ENCODE measurements around the gene SPACA9. TPM values are rescaled to one million over a fixed set of nuclear protein-coding genes. Genes with fewer than 3 reads are reported as not detected.

Gene SPACA9
- total and polyA plus RNA-seq, 5 donors from 2014 or later: 0.32 to 2.2 (median 0.74) TPM

GRCh38 chr9:132842124-132843044 is 36.3 kb upstream of the SPACA9 start:
- ATAC-seq (ENCODE audit: low read depth in 2 of 2): no peak
- H3K4me3 Mint-ChIP-seq: no peak overlapping the region
- no peaks in the 10 kb centered on the region for H3K4me1 ChIP-seq (ENCODE audit: control insufficient read depth, insufficient read depth, low read length, poor library complexity, severe bottlenecking)
- H3K27me3 ChIP-seq (ENCODE audit: control insufficient read depth, insufficient read depth, low read length): no peaks in the 10 kb centered on the region
- DNase-seq: no peak
- no peak overlapping the region for H3K27ac Mint-ChIP-seq
- peaks cover 0 to under 1% (median 0%) of the 10 kb centered on the region in 4 donors for H3K4me1 Mint-ChIP-seq
- no peaks in the 10 kb centered on the region for H3K9me3 Mint-ChIP-seq
- H3K36me3 Mint-ChIP-seq: no peaks in the 10 kb centered on the region
- no peaks in the 10 kb centered on the region for H3K36me3 ChIP-seq (ENCODE audit: control insufficient read depth, insufficient read depth, low read length)
- no peaks in the 10 kb centered on the region for H3K9me3 ChIP-seq (ENCODE audit: control insufficient read depth in 2 of 2, low read length in 2 of 2)
- no peak overlapping the region for H3K27ac ChIP-seq (ENCODE audit: insufficient read depth, low read length, poor library complexity, severe bottlenecking)
- H3K4me3 ChIP-seq (ENCODE audit: low read depth, low read length): no peak overlapping the region
- H3K27me3 Mint-ChIP-seq: peaks cover 9% of the 10 kb centered on the region

- H3K36me3 Mint-ChIP-seq: no peaks in the 10 kb centered on the region
- peaks cover 0 to 27% (median 10%) of the 10 kb centered on the region in 4 donors for H3K4me1 Mint-ChIP-seq
- no peak overlapping the region for H3K4me3 ChIP-seq (ENCODE audit: low read depth, low read length)
- no peak overlapping the region for H3K27ac ChIP-seq (ENCODE audit: insufficient read depth, low read length, poor library complexity, severe bottlenecking)
- peaks cover 5% of the 10 kb centered on the region for H3K27me3 Mint-ChIP-seq
- H3K4me3 Mint-ChIP-seq: no peak overlapping the region
- H3K27me3 ChIP-seq (ENCODE audit: control insufficient read depth, insufficient read depth, low read length): no peaks in the 10 kb centered on the region
- no peaks in the 10 kb centered on the region for H3K36me3 ChIP-seq (ENCODE audit: control insufficient read depth, insufficient read depth, low read length)
- DNase-seq (no peak), ATAC-seq (ENCODE audit: low read depth in 2 of 2) (no peak)
- no peaks in the 10 kb centered on the region for H3K9me3 Mint-ChIP-seq
- no peak overlapping the region for H3K27ac Mint-ChIP-seq
- H3K9me3 ChIP-seq (ENCODE audit: control insufficient read depth in 2 of 2, low read length in 2 of 2): no peaks in the 10 kb centered on the region
- H3K4me1 ChIP-seq (ENCODE audit: control insufficient read depth, insufficient read depth, low read length, poor library complexity, severe bottlenecking): peaks cover 13% of the 10 kb centered on the region
Measured at GRCh38 chr9:132846109-132846917, 32.4 kb upstream of the SPACA9 start.

DNA sequence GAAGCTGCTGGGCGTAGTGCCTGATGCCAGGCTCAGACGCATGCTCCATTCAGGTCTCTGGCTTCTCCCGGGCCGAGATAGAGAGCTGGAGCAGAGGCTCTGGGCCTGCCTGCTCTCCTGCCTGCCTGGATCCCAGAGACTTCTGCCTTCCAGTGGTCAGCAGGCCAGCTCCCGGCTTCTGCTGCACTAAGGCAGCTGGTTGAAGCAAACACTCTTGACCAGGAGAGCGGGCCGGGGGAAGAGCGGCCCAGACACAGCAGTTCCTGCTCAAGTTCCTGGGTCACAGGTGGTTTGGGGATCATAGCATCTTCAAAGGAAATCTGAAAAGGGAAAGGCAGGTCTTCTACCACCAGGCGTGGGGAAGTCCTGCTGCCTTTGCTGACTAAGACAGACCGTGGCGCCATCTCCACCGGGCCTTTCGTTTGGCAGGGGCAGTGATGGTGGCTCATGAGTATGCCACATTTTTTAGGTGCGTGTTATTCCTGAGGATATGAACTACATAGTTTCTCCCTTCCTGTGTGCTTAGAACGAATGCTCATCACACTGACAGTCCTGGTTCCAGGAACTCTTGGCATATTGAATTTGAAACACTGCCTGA is 31.7 kb upstream of the SPACA9 start:
- no peaks in the 10 kb centered on the region for H3K36me3 ChIP-seq (ENCODE audit: control insufficient read depth, insufficient read depth, low read length)
- peaks cover 13% of the 10 kb centered on the region for H3K4me1 ChIP-seq (ENCODE audit: control insufficient read depth, insufficient read depth, low read length, poor library complexity, severe bottlenecking)
- no peak overlapping the region for H3K4me3 ChIP-seq (ENCODE audit: low read depth, low read length)
- peaks cover 0 to 28% (median 10%) of the 10 kb centered on the region in 4 donors for H3K4me1 Mint-ChIP-seq
- no peak overlapping the region for H3K27ac Mint-ChIP-seq
- H3K27me3 ChIP-seq (ENCODE audit: control insufficient read depth, insufficient read depth, low read length): no peaks in the 10 kb centered on the region
- ATAC-seq (ENCODE audit: low read depth in 2 of 2): no peak
- H3K36me3 Mint-ChIP-seq: no peaks in the 10 kb centered on the region
- H3K9me3 Mint-ChIP-seq: no peaks in the 10 kb centered on the region
- no peaks in the 10 kb centered on the region for H3K9me3 ChIP-seq (ENCODE audit: control insufficient read depth in 2 of 2, low read length in 2 of 2)
- no peak overlapping the region for H3K4me3 Mint-ChIP-seq
- H3K27ac ChIP-seq (ENCODE audit: insufficient read depth, low read length, poor library complexity, severe bottlenecking): no peak overlapping the region
- no peaks in the 10 kb centered on the region for H3K27me3 Mint-ChIP-seq
- no peak for DNase-seq

DNA sequence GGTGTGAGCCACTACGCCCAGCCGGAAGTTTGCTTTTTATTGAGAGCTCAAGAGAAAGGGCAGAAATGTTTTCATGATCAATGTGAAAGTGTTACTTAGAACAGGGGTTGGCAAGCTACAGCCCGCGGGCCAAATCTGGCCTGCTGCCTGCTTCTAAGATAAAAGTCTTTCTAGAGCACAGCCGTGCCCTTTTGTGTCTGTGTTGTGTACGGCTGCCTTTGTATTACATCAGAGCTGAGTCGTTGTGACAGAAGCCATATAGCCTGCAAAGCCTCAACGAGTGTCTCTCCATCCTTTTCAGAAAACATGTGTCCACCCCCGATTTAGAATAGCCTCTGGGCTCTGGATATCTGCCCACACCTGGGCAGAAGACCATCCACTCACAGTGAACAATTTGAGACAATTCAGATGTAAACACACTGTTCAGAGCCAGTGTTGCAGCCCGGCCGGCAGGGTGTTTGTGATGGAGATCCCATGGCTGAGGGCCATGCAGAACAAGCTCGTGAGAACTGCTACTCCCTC is 29.5 kb upstream of the SPACA9 start:
- Mint-ChIP-seq H3K4me1 (peaks cover 0 to 28% (median 10%) of the 10 kb centered on the region in 4 donors), H3K9me3 (no peaks in the 10 kb centered on the region), H3K27me3 (peaks cover 5% of the 10 kb centered on the region), H3K27ac (peak overlapping the region; percentile 91 to 95 (median 93)), H3K4me3 (peak overlapping the region; percentile 54 to 88 (median 74)), H3K36me3 (no peaks in the 10 kb centered on the region)
- DNase-seq (peak in 2 of 3 donors; percentile 25 to 79), ATAC-seq (ENCODE audit: low read depth in 2 of 2) (peak; percentile 39 to 46)
- no peaks in the 10 kb centered on the region for H3K9me3 ChIP-seq (ENCODE audit: control insufficient read depth in 2 of 2, low read length in 2 of 2)
- H3K4me3 ChIP-seq (ENCODE audit: low read depth, low read length): peak overlapping the region; percentile 60
- H3K27ac ChIP-seq (ENCODE audit: insufficient read depth, low read length, poor library complexity, severe bottlenecking): peak overlapping the region; percentile 55
- H3K36me3 ChIP-seq (ENCODE audit: control insufficient read depth, insufficient read depth, low read length): no peaks in the 10 kb centered on the region
- no peaks in the 10 kb centered on the region for H3K27me3 ChIP-seq (ENCODE audit: control insufficient read depth, insufficient read depth, low read length)
- peaks cover 13% of the 10 kb centered on the region for H3K4me1 ChIP-seq (ENCODE audit: control insufficient read depth, insufficient read depth, low read length, poor library complexity, severe bottlenecking)

DNA sequence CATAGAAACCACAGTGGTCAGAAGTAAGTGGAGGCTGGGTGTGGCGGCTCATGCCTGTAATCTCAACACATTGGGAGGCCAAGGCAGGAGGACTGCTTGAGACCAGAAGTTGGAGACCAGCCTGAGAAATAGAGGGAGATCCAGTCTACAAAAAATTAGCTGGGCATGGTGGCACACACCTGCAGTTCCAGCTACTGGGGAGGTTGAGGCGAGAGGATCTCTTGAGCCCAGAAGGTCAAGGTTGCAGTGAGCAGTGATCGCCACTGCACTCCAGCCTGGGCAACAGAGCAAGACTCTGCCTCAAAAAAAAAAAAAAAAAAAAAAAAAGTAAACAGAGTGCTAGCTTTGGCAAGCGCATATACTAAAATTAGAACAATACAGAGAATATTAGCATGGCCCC is 25.2 kb upstream of the SPACA9 start:
- Mint-ChIP-seq H3K9me3 (no peaks in the 10 kb centered on the region), H3K4me1 (peaks cover 0 to 31% (median 10%) of the 10 kb centered on the region in 4 donors)

DNA sequence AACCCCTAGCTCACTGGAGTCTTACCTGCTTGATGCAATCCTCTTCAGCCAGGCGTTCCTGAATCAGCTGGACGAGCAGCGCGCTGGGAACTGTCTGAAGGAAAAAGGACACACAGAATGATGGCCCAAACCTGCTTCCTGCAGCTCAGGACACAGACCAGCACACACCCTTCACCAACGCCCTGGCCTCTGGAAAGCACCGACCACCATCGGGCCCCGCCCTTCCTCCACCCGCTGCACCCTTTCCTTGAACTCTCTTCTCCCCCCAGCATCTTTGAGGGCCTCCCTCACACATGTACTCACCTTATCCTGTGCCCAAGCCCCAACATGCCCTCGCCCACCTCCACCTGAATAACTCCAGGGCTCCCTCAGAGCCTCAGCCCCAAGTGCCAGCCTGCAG is 23.9 kb upstream of the SPACA9 start:
- Mint-ChIP-seq H3K9me3 (no peaks in the 10 kb centered on the region), H3K36me3 (no peaks in the 10 kb centered on the region), H3K27me3 (peaks cover 12% of the 10 kb centered on the region), H3K4me3 (peak overlapping the region in 1 of 4 donors; percentile 4), H3K4me1 (peaks cover 0 to 18% (median 3%) of the 10 kb centered on the region in 4 donors), H3K27ac (no peak overlapping the region)
- no peaks in the 10 kb centered on the region for H3K9me3 ChIP-seq (ENCODE audit: control insufficient read depth in 2 of 2, low read length in 2 of 2)
- H3K27ac ChIP-seq (ENCODE audit: insufficient read depth, low read length, poor library complexity, severe bottlenecking): no peak overlapping the region
- H3K36me3 ChIP-seq (ENCODE audit: control insufficient read depth, insufficient read depth, low read length): no peaks in the 10 kb centered on the region
- no peaks in the 10 kb centered on the region for H3K27me3 ChIP-seq (ENCODE audit: control insufficient read depth, insufficient read depth, low read length)
- ATAC-seq (ENCODE audit: low read depth in 2 of 2) (no peak), DNase-seq (no peak)
- peaks cover 3% of the 10 kb centered on the region for H3K4me1 ChIP-seq (ENCODE audit: control insufficient read depth, insufficient read depth, low read length, poor library complexity, severe bottlenecking)
- H3K4me3 ChIP-seq (ENCODE audit: low read depth, low read length): no peak overlapping the region

More for the DNA sequence above, 25.2 kb upstream of the SPACA9 start:
- Mint-ChIP-seq H3K4me3 (no peak overlapping the region), H3K27ac (no peak overlapping the region), H3K27me3 (peaks cover 9% of the 10 kb centered on the region), H3K36me3 (no peaks in the 10 kb centered on the region)
- ATAC-seq (ENCODE audit: low read depth in 2 of 2) (no peak), DNase-seq (no peak)
- H3K27ac ChIP-seq (ENCODE audit: insufficient read depth, low read length, poor library complexity, severe bottlenecking): no peak overlapping the region
- no peak overlapping the region for H3K4me3 ChIP-seq (ENCODE audit: low read depth, low read length)
- H3K36me3 ChIP-seq (ENCODE audit: control insufficient read depth, insufficient read depth, low read length): no peaks in the 10 kb centered on the region
- H3K4me1 ChIP-seq (ENCODE audit: control insufficient read depth, insufficient read depth, low read length, poor library complexity, severe bottlenecking): peaks cover 13% of the 10 kb centered on the region
- no peaks in the 10 kb centered on the region for H3K9me3 ChIP-seq (ENCODE audit: control insufficient read depth in 2 of 2, low read length in 2 of 2)
- H3K27me3 ChIP-seq (ENCODE audit: control insufficient read depth, insufficient read depth, low read length): no peaks in the 10 kb centered on the region

- Histone ChIP-seq H3K36me3 (ENCODE audit: control insufficient read depth, insufficient read depth, low read length) (no peaks in the 10 kb centered on the region), H3K4me1 (ENCODE audit: control insufficient read depth, insufficient read depth, low read length, poor library complexity, severe bottlenecking) (peaks cover 1% of the 10 kb centered on the region), H3K9me3 (ENCODE audit: control insufficient read depth in 2 of 2, low read length in 2 of 2) (no peaks in the 10 kb centered on the region), H3K27me3 (ENCODE audit: control insufficient read depth, insufficient read depth, low read length) (no peaks in the 10 kb centered on the region), H3K27ac (ENCODE audit: insufficient read depth, low read length, poor library complexity, severe bottlenecking) (no peak overlapping the region), H3K4me3 (ENCODE audit: low read depth, low read length) (no peak overlapping the region)
- Mint-ChIP-seq H3K9me3 (no peaks in the 10 kb centered on the region), H3K36me3 (no peaks in the 10 kb centered on the region), H3K27me3 (peaks cover 15% of the 10 kb centered on the region), H3K27ac (no peak overlapping the region), H3K4me1 (peaks cover 0 to 13% (median under 1%) of the 10 kb centered on the region in 4 donors), H3K4me3 (no peak overlapping the region)
- no peak for DNase-seq
- no peak for ATAC-seq (ENCODE audit: low read depth in 2 of 2)
Measured at GRCh38 chr9:132855904-132856303, 22.8 kb upstream of the SPACA9 start.
